Measurements from ENCODE around the gene GSG1. TPM values are rescaled to one million over a fixed set of nuclear protein-coding genes. Genes with fewer than 3 reads are reported as not detected.
"Not testable (repeated sequence)": the region's sequence is repeated elsewhere in the genome, so short reads cannot be mapped to it uniquely, and the experiment has no call there.

GSG1 gene
- polyA plus RNA-seq, 1 donor, result 1.6 TPM

DNA sequence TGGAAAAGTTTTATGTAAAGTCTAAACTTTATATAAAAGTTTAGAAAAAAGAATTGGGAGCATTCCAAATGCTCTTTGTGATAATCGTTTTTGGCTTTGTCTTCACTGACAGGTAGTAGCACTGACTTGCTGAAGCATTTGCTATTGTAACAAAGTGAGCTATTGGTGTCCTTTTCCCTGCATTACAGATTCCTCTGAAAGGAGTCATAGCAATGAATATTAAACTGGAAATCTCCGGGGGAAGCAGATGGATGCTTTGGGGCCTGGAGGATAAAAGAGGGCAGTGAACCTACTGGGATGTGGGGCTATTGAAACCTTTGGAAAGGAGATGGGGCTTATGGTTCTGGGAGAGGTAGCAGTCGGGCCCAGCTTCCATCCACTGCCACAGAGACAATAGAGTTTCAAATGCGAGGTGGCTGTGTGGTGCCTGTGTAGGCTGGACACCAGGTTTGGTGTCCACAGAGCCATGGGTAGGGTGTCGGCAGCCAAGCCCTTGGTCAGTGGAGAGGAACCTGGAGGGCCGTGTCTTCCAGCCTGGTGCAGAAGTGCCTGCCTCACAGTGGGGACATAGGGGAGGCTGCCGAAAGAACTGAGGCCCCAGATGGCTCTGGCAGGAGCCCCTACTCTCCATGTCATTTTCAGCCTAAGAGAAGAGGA lies 10.1 kb downstream of the GSG1 start:
- no peak overlapping the region for H3K4me3 ChIP-seq (ENCODE audit: low read length)
- H3K9me3 ChIP-seq (ENCODE audit: control insufficient read depth, low read depth, low read length), result no peaks in the 10 kb centered on the region
- peaks cover 15% of the 10 kb centered on the region for H3K4me1 ChIP-seq (ENCODE audit: control insufficient read depth, insufficient read depth, low read length)
- no CpG with 5 or more reads among the region's 7 CpGs for WGBS (ENCODE audit: insufficient coverage, low lambda C conversion rate)
- no peak for DNase-seq
- H3K27me3 ChIP-seq (ENCODE audit: control insufficient read depth, insufficient read depth, low read length), result no peaks in the 10 kb centered on the region
- no peak overlapping the region for H3K27ac ChIP-seq (ENCODE audit: low read length)
- no peaks in the 10 kb centered on the region for H3K36me3 ChIP-seq (ENCODE audit: control insufficient read depth, insufficient read depth, low read length)

DNA sequence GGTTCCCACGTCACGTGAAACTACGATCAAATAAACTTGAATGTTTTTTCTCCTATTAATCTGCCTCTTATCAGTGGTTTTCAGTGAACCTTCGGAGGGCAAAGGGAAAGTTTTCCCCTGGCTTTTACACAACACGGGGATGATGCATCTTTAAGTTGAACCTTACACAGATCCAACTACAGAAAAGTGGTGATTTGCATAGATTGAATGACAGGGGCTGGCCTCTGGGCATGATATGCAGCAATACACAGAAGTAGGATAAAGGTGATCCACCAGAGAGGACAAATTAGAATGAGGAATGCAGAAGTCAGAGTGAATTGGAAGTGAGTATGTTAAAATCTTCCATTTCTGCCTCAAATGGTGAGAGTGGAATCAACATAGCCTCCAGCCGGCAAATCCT lies 11.6 kb downstream of the GSG1 start:
- 40% methylated on average over 5 of the region's 6 CpGs for WGBS (ENCODE audit: insufficient coverage, low lambda C conversion rate)
- peaks cover 9% of the 10 kb centered on the region for H3K4me1 ChIP-seq (ENCODE audit: control insufficient read depth, insufficient read depth, low read length)
- DNase-seq, result peak; percentile 45 to 78
- no peak overlapping the region for H3K4me3 ChIP-seq (ENCODE audit: low read length)
- no peaks in the 10 kb centered on the region for H3K36me3 ChIP-seq (ENCODE audit: control insufficient read depth, insufficient read depth, low read length)
- no peak overlapping the region for H3K27ac ChIP-seq (ENCODE audit: low read length)
- no peaks in the 10 kb centered on the region for H3K9me3 ChIP-seq (ENCODE audit: control insufficient read depth, low read depth, low read length)
- H3K27me3 ChIP-seq (ENCODE audit: control insufficient read depth, insufficient read depth, low read length), result no peaks in the 10 kb centered on the region

GRCh38 chr12:13090054-13090453 lies 13.4 kb downstream of the GSG1 start:
- H3K9me3 ChIP-seq (ENCODE audit: control insufficient read depth, low read depth, low read length), result no peaks in the 10 kb centered on the region
- H3K36me3 ChIP-seq (ENCODE audit: control insufficient read depth, insufficient read depth, low read length), result peaks cover under 1% of the 10 kb centered on the region
- no peak for DNase-seq
- peaks cover 9% of the 10 kb centered on the region for H3K4me1 ChIP-seq (ENCODE audit: control insufficient read depth, insufficient read depth, low read length)
- no peak overlapping the region for H3K4me3 ChIP-seq (ENCODE audit: low read length)
- no peaks in the 10 kb centered on the region for H3K27me3 ChIP-seq (ENCODE audit: control insufficient read depth, insufficient read depth, low read length)
- whole genome bisulfite sequencing (ENCODE audit: insufficient coverage, low lambda C conversion rate), result 100% methylated on average over 1 of the region's 4 CpGs
- no peak overlapping the region for H3K27ac ChIP-seq (ENCODE audit: low read length)

DNA sequence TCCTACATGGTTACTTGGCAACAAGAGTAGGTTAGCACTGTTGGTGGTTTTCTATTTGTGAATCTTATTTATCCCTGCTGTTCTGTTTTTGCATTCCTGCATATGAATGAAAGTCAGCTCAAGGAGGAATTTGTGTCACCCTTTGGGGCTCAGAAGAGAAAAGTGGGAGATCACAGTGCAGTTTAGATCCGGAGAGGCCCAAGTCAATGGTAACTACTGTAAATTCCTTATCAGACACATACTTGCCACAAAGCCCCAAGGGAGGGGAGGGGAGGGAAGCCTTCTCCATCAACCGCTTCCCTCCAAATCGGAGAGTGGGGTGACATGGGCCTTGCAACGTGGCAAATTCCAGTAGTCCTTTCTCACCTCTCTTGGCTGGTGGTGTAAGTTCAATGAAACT lies 15.0 kb downstream of the GSG1 start:
- Histone ChIP-seq H3K27ac (ENCODE audit: low read length) (no peak overlapping the region), H3K9me3 (ENCODE audit: control insufficient read depth, low read depth, low read length) (no peaks in the 10 kb centered on the region), H3K4me3 (ENCODE audit: low read length) (no peak overlapping the region), H3K4me1 (ENCODE audit: control insufficient read depth, insufficient read depth, low read length) (peaks cover 9% of the 10 kb centered on the region), H3K36me3 (ENCODE audit: control insufficient read depth, insufficient read depth, low read length) (peaks cover 2% of the 10 kb centered on the region), H3K27me3 (ENCODE audit: control insufficient read depth, insufficient read depth, low read length) (no peaks in the 10 kb centered on the region)
- DNase-seq, result no peak
- no CpG with 5 or more reads among the region's 4 CpGs for WGBS (ENCODE audit: insufficient coverage, low lambda C conversion rate)

GRCh38 chr12:13087766-13088165 lies 15.7 kb downstream of the GSG1 start:
- 57% methylated on average over 2 of the region's 5 CpGs for WGBS (ENCODE audit: insufficient coverage, low lambda C conversion rate)
- H3K27me3 ChIP-seq (ENCODE audit: control insufficient read depth, insufficient read depth, low read length), result no peaks in the 10 kb centered on the region

GRCh38 chr12:13085968-13086686 lies 17.3 kb downstream of the GSG1 start:
- DNase-seq, result no peak
- Histone ChIP-seq H3K4me1 (ENCODE audit: control insufficient read depth, insufficient read depth, low read length) (no peaks in the 10 kb centered on the region), H3K27me3 (ENCODE audit: control insufficient read depth, insufficient read depth, low read length) (no peaks in the 10 kb centered on the region), H3K27ac (ENCODE audit: low read length) (no peak overlapping the region), H3K9me3 (ENCODE audit: control insufficient read depth, low read depth, low read length) (no peaks in the 10 kb centered on the region), H3K36me3 (ENCODE audit: control insufficient read depth, insufficient read depth, low read length) (peaks cover 2% of the 10 kb centered on the region), H3K4me3 (ENCODE audit: low read length) (no peak overlapping the region)
- 83% methylated on average over 1 of the region's 7 CpGs for WGBS (ENCODE audit: insufficient coverage, low lambda C conversion rate)

More at GRCh38 chr12:13087766-13088165, 15.7 kb downstream of the GSG1 start:
- Histone ChIP-seq H3K4me3 (ENCODE audit: low read length) (no peak overlapping the region), H3K9me3 (ENCODE audit: control insufficient read depth, low read depth, low read length) (no peaks in the 10 kb centered on the region), H3K4me1 (ENCODE audit: control insufficient read depth, insufficient read depth, low read length) (peaks cover 9% of the 10 kb centered on the region), H3K27ac (ENCODE audit: low read length) (no peak overlapping the region), H3K36me3 (ENCODE audit: control insufficient read depth, insufficient read depth, low read length) (peaks cover 2% of the 10 kb centered on the region)
- no peak for DNase-seq

- Histone ChIP-seq H3K27ac (ENCODE audit: low read length) (no peak overlapping the region), H3K27me3 (ENCODE audit: control insufficient read depth, insufficient read depth, low read length) (no peaks in the 10 kb centered on the region), H3K9me3 (ENCODE audit: control insufficient read depth, low read depth, low read length) (no peaks in the 10 kb centered on the region), H3K36me3 (ENCODE audit: control insufficient read depth, insufficient read depth, low read length) (peaks cover 2% of the 10 kb centered on the region), H3K4me3 (ENCODE audit: low read length) (no peak overlapping the region), H3K4me1 (ENCODE audit: control insufficient read depth, insufficient read depth, low read length) (peaks cover 4% of the 10 kb centered on the region)
- no CpG with 5 or more reads among the region's 11 CpGs for WGBS (ENCODE audit: insufficient coverage, low lambda C conversion rate)
- no peak for DNase-seq
Measured at GRCh38 chr12:13084898-13085640, 18.4 kb downstream of the GSG1 start.

DNA sequence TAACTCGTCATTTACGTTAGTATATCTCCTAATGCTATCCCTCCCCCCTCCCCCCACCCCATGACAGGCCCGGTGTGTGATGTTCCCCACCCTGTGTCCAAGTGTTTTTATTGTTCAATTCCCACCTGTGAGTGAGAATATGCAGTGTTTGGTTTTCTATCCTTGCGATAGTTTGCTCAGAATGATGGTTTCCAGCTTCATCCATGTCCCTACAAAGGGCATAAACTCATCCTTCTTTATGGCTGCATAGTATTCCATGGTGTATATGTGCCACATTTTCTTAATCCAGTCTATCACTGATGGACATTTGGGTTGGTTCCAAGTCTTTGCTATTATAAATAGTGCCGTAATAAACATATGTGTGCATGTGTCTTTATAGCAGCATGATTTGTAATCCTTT lies 19.8 kb downstream of the GSG1 start:
- not testable (repeated sequence) for H3K27me3 ChIP-seq (ENCODE audit: control insufficient read depth, insufficient read depth, low read length); DNase-seq; H3K27ac ChIP-seq (ENCODE audit: low read length); H3K4me1 ChIP-seq (ENCODE audit: control insufficient read depth, insufficient read depth, low read length); H3K4me3 ChIP-seq (ENCODE audit: low read length); H3K9me3 ChIP-seq (ENCODE audit: control insufficient read depth, low read depth, low read length); H3K36me3 ChIP-seq (ENCODE audit: control insufficient read depth, insufficient read depth, low read length)
- WGBS (ENCODE audit: insufficient coverage, low lambda C conversion rate), result no CpG with 5 or more reads among the region's 5 CpGs

DNA sequence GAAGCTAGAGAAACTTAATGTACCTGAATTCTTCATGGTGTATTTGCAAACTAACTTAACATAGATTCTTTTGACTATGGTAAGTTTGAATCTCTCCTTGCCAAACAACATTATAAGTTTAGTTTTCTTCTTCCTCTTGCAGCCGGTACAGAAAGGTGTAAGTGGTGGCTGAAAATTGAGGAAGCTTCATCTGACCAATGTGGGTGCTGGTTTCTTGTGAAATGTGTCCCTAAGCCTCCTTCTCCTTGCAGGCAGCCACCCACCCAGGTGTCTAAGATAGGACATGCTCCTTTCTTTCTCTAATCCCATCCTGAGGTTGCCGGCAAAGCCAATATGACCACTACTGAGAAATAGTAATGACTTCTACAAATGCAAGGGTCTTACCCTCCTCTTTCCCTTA lies 20.6 kb downstream of the GSG1 start:
- Histone ChIP-seq H3K36me3 (ENCODE audit: control insufficient read depth, insufficient read depth, low read length) (peaks cover 2% of the 10 kb centered on the region), H3K4me1 (ENCODE audit: control insufficient read depth, insufficient read depth, low read length) (peaks cover 8% of the 10 kb centered on the region), H3K27me3 (ENCODE audit: control insufficient read depth, insufficient read depth, low read length) (no peaks in the 10 kb centered on the region), H3K4me3 (ENCODE audit: low read length) (no peak overlapping the region), H3K9me3 (ENCODE audit: control insufficient read depth, low read depth, low read length) (no peaks in the 10 kb centered on the region), H3K27ac (ENCODE audit: low read length) (no peak overlapping the region)
- no peak for DNase-seq
- WGBS (ENCODE audit: insufficient coverage, low lambda C conversion rate), result no CpG with 5 or more reads among the region's 2 CpGs

DNA sequence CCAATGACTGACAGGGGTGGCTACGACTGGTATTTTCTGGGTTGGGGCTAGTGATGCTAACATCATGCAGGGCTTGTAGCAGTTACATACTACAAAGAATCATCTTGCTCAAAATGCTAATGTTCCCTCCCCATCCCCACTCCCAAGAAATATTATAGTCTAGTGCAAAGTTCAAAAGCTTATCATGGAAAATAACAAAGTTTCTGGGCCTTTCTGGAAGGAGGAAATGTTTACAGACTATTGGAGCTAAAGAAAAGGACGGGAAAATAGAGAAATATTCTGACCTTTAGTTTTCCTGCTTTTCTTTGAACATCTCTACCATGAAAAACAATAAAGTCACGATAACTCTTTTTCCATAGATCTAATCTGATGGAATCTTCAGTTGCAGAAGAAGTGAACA lies 23.2 kb downstream of the GSG1 start:
- Histone ChIP-seq H3K27me3 (ENCODE audit: control insufficient read depth, insufficient read depth, low read length) (no peaks in the 10 kb centered on the region), H3K4me1 (ENCODE audit: control insufficient read depth, insufficient read depth, low read length) (peaks cover 8% of the 10 kb centered on the region), H3K36me3 (ENCODE audit: control insufficient read depth, insufficient read depth, low read length) (peaks cover 8% of the 10 kb centered on the region), H3K4me3 (ENCODE audit: low read length) (no peak overlapping the region), H3K27ac (ENCODE audit: low read length) (peak overlapping the region; percentile 41), H3K9me3 (ENCODE audit: control insufficient read depth, low read depth, low read length) (no peaks in the 10 kb centered on the region)
- peak in 1 of 2 donors; percentile 54 for DNase-seq
- WGBS (ENCODE audit: insufficient coverage, low lambda C conversion rate), result 38% methylated on average over 1 of the region's 3 CpGs

Measured in large intestine (tissue), 3 donors.